NCI-H226 (cell line): ENCODE measurements around the gene XRCC5.
"Not testable (repeated sequence)": the region's sequence is repeated elsewhere in the genome, so short reads cannot be mapped to it uniquely, and the experiment has no call there.

Experiments used
- DNase-seq: peaks from one replicate; pipeline ENCODE4 v3.0.0-alpha.2; 2015

XRCC5 gene

DNA sequence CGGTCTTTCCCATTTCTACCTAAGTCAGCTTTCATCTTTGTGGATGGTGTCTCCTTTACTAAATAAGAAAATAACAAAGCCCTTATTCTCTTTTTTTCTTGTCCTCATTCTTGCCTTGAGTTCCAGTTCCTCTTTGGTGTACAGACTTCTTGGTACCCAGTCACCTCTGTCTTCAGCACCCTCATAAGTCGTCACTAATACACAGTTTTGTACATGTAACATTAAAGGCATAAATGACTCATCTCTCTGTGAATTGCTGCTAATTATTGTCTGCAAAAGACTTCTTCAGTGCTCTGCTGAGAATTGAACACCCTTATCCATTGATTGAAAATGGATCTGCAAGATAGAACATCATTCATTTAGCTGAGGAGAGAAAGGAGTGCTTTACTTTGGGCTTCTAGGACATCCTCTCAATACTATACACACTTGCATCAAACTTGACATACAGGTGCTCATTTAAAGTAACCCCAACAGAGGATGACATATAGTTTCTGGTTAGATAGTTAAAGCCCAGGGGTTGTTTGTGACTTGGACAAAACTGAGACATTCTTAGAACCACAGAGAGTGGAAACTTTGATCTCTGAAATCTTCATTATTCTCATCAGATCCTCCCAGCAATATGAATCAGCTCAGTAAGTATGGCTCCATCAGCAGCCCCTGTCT is 97.0 kb downstream of the XRCC5 start:
- no peak for DNase-seq

- no peak for DNase-seq
Measured at GRCh38 chr2:216206821-216207220, 97.7 kb downstream of the XRCC5 start.

- DNase-seq = not testable (repeated sequence)
Measured at GRCh38 chr2:216208661-216209060, 99.5 kb downstream of the XRCC5 start.

- no peak for DNase-seq
Measured at GRCh38 chr2:216210701-216211540, 101.8 kb downstream of the XRCC5 start.

GRCh38 chr2:216211614-216212145 is 102.5 kb downstream of the XRCC5 start:
- no peak for DNase-seq

- DNase-seq = no peak
Measured at GRCh38 chr2:216214768-216215167, 105.6 kb downstream of the XRCC5 start.

GRCh38 chr2:216215658-216216390 is 106.7 kb downstream of the XRCC5 start:
- DNase-seq = no peak

DNA sequence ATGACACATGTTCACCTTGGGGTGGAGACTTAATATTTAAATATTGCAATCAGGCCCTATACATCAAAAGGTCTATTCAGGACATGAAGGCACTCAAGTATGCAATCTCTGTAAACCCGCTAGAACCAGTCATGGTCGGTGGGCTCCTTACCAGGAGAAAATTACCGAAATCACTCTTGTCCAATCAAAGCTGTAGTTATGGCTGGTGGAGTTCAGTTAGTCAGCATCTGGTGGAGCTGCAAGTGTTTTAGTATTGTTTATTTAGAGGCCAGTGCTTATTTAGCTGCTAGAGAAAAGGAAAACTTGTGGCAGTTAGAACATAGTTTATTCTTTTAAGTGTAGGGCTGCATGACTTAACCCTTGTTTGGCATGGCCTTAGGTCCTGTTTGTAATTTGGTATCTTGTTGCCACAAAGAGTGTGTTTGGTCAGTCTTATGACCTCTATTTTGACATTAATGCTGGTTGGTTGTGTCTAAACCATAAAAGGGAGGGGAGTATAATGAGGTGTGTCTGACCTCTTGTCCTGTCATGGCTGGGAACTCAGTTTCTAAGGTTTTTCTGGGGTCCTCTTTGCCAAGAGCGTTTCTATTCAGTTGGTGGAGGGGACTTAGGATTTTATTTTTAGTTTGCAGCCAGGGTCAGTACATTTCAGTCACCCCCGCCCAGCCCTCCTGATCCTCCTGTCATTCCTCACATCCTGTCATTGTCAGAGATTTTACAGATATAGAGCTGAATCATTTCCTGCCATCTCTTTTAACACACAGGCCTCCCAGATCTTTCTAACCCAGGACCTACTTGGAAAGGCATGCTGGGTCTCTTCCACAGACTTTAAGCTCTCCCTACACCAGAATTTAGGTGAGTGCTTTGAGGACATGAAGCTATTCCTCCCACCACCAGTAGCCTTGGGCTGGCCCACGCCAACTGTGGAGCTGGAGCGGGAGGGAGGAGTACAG is 108.1 kb downstream of the XRCC5 start:
- no peak for DNase-seq

GRCh38 chr2:216217904-216218260 is 108.7 kb downstream of the XRCC5 start:
- no peak for DNase-seq

- DNase-seq = no peak
Measured at GRCh38 chr2:216219861-216220260, 110.7 kb downstream of the XRCC5 start.

GRCh38 chr2:216220976-216221375 is 111.8 kb downstream of the XRCC5 start:
- no peak for DNase-seq

- no peak for DNase-seq
Measured at GRCh38 chr2:216221811-216222210, 112.7 kb downstream of the XRCC5 start.

GRCh38 chr2:216222650-216223352 is 113.7 kb downstream of the XRCC5 start:
- no peak for DNase-seq

DNA sequence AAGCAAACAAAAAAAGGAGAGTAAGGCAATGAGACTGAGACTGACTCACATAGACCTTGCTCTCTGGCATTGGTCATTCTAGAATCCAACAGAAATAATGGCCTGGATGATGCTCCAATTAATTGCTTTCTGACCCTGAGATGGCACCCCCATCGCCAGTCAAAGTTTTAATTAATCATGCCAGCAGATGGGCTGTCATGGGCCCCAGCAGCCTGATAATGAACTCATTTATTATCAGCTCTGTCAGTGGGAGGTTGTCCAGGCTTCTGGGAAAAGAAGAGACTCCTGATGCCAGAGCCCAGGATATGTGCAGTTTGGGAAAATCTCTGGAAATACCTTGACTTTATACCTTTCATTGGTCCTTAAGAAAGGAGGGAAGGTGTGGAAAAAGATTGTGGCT is 115.2 kb downstream of the XRCC5 start:
- no peak for DNase-seq

- no peak for DNase-seq
Measured at GRCh38 chr2:216229277-216229914, 120.2 kb downstream of the XRCC5 start.

DNA sequence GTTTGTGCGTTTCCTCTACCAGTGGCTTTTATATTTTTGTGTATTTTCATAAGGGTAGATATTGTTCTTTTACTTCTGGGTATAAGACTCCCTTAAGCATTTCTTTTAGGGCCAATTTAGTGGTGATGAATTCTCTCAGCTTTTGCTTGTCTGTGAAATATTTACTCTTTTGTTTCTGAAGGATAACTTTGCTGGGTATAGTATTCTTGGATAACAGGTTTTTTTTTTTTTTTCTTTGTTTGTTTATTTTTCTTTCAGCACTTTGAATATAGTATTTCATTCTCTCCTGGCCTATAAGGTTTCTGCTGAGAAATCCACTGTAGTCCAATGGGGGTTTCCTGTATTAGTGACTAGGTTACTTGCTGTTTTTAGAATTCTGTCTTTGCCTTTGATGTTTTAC is 122.7 kb downstream of the XRCC5 start:
- DNase-seq = no peak

DNA sequence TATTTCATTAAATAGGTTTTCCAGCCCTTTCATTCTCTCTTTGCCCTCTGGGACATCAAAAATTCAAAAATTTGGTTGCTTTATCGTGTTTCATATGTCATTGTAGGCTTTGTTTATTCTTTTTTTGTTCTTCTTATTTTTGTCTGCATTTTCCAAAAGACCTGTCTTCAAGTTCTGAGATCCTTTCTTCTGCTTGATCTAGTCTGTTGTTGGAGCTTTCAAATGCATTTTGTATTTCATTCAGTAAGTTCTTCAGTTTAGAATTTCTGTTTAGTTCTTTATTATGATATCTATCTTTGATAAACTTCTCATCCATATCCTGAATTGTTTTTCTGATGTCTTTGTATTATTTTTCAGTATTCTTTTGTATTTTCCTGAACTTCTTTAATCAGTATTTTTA is 123.6 kb downstream of the XRCC5 start:
- no peak for DNase-seq

- DNase-seq = no peak
Measured at GRCh38 chr2:216233281-216233995, 124.3 kb downstream of the XRCC5 start.

DNA sequence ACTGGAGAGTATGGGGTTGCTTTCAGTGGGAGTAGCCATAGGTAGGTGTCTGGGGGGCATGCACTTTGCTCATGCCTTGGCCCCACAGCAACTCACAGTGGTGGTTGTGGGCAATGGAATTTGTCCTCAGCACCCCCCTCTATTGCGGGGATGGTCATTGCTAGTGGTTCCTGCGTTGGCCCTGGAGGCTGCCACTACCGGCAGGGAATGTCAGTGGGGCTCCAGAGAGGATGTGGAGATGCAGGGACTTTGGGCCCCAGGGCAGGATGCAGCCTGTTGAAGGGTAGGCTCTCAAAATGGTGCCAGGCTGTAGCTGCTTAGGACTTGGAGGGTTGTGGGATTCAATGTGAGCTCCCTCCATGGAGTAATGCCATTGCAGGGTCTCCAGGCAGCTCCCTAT is 125.0 kb downstream of the XRCC5 start:
- no peak for DNase-seq

DNA sequence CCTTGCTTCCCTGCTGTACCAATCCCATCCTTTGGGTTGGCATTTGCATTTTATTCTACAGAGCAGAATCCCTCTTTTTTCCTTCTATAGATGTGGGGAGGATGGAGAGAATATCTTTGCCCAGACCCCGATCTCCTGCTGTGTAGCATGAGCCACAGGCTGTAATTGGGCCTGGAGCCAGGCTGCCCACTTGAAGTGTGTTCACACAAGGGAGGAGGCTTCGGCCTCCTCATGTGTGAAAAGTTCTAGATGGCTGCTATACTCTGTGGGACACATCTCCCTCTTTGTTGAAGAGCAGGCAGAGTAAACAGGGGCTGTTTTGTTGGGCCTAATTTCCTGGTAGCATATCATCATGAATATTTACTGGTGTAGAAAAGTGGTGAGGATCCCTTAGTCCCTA is 126.3 kb downstream of the XRCC5 start:
- DNase-seq = no peak

DNA sequence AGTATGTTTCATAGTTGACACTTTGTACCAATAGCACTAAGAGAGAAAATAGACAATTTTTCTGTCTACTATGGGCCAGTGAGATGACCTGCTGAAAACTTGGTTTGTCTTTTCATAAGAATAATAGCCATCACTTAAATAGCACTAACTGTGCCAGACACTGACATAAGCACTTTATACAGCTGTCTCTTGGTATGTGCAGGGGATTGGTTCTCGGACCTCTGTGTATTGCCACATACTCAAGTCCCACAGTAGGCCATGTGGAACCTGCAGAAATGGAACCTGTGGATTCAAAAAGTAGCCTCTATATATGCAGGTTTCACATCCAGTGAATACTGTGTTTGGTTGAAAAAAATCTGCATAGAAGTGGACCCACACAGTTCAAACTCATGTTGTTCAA is 126.7 kb downstream of the XRCC5 start:
- DNase-seq = no peak
